Liver (tissue), 3 donors: ENCODE measurements around the gene CHRM1.

Experiments used
- EGR1 ChIP-seq, 2 donors: IDR thresholded peaks; 2 replicates each; pipeline ENCODE4 v1.6.1; 2016 to 2018; ENCODE audit warnings: antibody characterized with exemption in 2 of 2, low read depth in 2 of 2
- HNF4G ChIP-seq: IDR thresholded peaks from 2 replicates; pipeline ENCODE4 v1.6.1; 2016; ENCODE audit warnings: antibody characterized with exemption
- RAD21 ChIP-seq, 2 donors: IDR thresholded peaks; 2 replicates each; pipeline ENCODE4 v1.6.1; 2016; ENCODE audit warnings: antibody characterized with exemption in 2 of 2, mild to moderate bottlenecking in 2 of 2
- RXRA ChIP-seq, 2 donors: IDR thresholded peaks; 2 replicates each; pipeline ENCODE4 v1.6.1; 2017 to 2018; ENCODE audit warnings: antibody characterized with exemption in 2 of 2, mild to moderate bottlenecking in 1 of 2
- SP1 ChIP-seq: IDR thresholded peaks from 2 replicates; pipeline ENCODE4 v1.6.1; 2018; ENCODE audit warnings: antibody characterized with exemption, mild to moderate bottlenecking
- TF ChIP-seq, protein P1 (sequence below): fragments of 150-350 bp; IDR thresholded peaks from 2 replicates; pipeline ENCODE4 v1.5.1; 2017; ENCODE audit warnings: improper control_type of control experiment, low read depth, low read length; ENCODE audit not compliant: missing input control
- TF ChIP-seq, protein P2 (sequence below): IDR thresholded peaks from 2 replicates; pipeline ENCODE4 v1.6.1; 2016; ENCODE audit warnings: antibody characterized with exemption
- TF ChIP-seq, protein P3 (sequence below): IDR thresholded peaks from 2 replicates; pipeline ENCODE4 v1.6.1; 2016; ENCODE audit warnings: antibody characterized with exemption
- TF ChIP-seq, protein P4 (sequence below): IDR thresholded peaks from 2 replicates; pipeline ENCODE4 v1.6.1; 2016; ENCODE audit warnings: antibody characterized with exemption
- donor health status: healthy.
- donor health status: healthy.

DNA sequence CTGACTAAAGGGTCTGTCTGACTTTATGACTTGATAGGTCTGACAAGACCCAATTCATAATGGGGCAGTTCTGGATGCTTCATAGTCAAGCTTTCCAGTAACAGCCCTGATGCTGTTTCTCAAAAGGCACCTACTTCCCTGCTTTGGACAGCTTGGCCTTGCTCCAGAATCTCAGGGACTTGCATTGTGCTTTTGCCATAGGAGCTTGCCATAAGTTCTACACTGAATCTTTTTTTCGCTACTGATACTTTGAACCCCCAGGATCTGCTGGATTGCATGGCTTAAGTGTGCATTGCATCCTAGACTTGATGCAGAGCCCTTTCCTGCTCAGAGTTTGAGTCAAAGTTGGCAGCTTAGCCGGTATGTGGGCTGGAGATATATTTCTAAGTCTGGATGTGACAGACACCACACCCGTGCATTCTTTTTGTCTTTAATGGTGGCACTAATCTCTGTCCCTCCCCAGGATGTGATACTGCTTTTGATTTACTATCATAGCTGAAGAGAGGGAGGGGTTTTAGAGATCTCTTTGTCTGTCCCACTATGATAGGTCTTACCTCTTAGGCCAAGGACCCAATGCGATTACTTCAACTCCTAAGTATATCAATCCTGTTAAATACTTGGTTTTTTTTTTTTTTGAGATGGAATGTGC is 57.4 kb downstream of the CHRM1 start:
- TF ChIP-seq RXRA (IDR thresholded peaks at IDR 0.05) (no peak), EGR1 (IDR thresholded peaks at IDR 0.05; ENCODE audit: low read depth in 2 of 2) (no peak), HNF4G (no peak), SP1 (no peak), RAD21 (IDR thresholded peaks at IDR 0.05) (no peak)
- TF ChIP-seq, protein P1, sequence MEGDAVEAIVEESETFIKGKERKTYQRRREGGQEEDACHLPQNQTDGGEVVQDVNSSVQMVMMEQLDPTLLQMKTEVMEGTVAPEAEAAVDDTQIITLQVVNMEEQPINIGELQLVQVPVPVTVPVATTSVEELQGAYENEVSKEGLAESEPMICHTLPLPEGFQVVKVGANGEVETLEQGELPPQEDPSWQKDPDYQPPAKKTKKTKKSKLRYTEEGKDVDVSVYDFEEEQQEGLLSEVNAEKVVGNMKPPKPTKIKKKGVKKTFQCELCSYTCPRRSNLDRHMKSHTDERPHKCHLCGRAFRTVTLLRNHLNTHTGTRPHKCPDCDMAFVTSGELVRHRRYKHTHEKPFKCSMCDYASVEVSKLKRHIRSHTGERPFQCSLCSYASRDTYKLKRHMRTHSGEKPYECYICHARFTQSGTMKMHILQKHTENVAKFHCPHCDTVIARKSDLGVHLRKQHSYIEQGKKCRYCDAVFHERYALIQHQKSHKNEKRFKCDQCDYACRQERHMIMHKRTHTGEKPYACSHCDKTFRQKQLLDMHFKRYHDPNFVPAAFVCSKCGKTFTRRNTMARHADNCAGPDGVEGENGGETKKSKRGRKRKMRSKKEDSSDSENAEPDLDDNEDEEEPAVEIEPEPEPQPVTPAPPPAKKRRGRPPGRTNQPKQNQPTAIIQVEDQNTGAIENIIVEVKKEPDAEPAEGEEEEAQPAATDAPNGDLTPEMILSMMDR = no peak
- TF ChIP-seq, protein P2, sequence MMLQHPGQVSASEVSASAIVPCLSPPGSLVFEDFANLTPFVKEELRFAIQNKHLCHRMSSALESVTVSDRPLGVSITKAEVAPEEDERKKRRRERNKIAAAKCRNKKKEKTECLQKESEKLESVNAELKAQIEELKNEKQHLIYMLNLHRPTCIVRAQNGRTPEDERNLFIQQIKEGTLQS = no peak
- TF ChIP-seq, protein P3, sequence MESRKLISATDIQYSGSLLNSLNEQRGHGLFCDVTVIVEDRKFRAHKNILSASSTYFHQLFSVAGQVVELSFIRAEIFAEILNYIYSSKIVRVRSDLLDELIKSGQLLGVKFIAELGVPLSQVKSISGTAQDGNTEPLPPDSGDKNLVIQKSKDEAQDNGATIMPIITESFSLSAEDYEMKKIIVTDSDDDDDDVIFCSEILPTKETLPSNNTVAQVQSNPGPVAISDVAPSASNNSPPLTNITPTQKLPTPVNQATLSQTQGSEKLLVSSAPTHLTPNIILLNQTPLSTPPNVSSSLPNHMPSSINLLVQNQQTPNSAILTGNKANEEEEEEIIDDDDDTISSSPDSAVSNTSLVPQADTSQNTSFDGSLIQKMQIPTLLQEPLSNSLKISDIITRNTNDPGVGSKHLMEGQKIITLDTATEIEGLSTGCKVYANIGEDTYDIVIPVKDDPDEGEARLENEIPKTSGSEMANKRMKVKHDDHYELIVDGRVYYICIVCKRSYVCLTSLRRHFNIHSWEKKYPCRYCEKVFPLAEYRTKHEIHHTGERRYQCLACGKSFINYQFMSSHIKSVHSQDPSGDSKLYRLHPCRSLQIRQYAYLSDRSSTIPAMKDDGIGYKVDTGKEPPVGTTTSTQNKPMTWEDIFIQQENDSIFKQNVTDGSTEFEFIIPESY = no peak
- TF ChIP-seq, protein P4, sequence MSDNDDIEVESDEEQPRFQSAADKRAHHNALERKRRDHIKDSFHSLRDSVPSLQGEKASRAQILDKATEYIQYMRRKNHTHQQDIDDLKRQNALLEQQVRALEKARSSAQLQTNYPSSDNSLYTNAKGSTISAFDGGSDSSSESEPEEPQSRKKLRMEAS = no peak
